HepG2 (cell line): Measurements from ENCODE around the gene SBNO2. TPM values are rescaled to one million over a fixed set of nuclear protein-coding genes. Genes with fewer than 3 reads are reported as not detected.
A peak's percentile ranks its signal among the peaks of the same experiment; 100 is the strongest.

Experiments
- E2F2 ChIP-seq: sonication (generic); formaldehyde crosslinking; IDR thresholded peaks from 2 replicates; pipeline ENCODE4 v1.4.0; 2020; ENCODE audit warnings: missing genetic modification reagents, borderline replicate concordance
- ELF3 ChIP-seq: IDR thresholded peaks from 2 replicates; pipeline ENCODE4 v1.6.1; 2016; ENCODE audit warnings: missing genetic modification reagents, missing compliant biosample characterization
- EP300 ChIP-seq, 3 experiments: sonication (generic) in 1 of 3; formaldehyde crosslinking in 1 of 3; IDR thresholded peaks; 2 replicates each; pipeline versions ENCODE4 v1.5.1 to v1.6.1; 2011 to 2020; ENCODE audit warnings: low read depth in 2 of 3, low read length in 2 of 3, borderline replicate concordance in 1 of 3, improper control_type of control experiment in 1 of 3, mild to moderate bottlenecking in 1 of 3, missing genetic modification reagents in 1 of 3, moderate library complexity in 1 of 3
- NCOR1 ChIP-seq: fragments of 200-600 bp; sonication (generic); IDR thresholded peaks from 2 replicates; pipeline ENCODE4 v1.7.0; 2017; ENCODE audit warnings: antibody characterized with exemption, low read length, borderline replicate concordance
- RAD21 ChIP-seq: fragments of 450-650 bp; formaldehyde crosslinking; IDR thresholded peaks from 2 replicates; pipeline ENCODE4 v1.5.0; 2020; ENCODE audit warnings: mild to moderate bottlenecking
- RBFOX2 ChIP-seq: fragments of 200-400 bp; formaldehyde crosslinking; IDR thresholded peaks from 2 replicates; pipeline ENCODE4 v1.6.1; 2017; ENCODE audit warnings: low read depth, mild to moderate bottlenecking, low read length
- SOX6 ChIP-seq, 2 experiments: fragments of 450-650 bp in 1 of 2; sonication (generic) in 1 of 2; formaldehyde crosslinking in 1 of 2; IDR thresholded peaks; 2 replicates each; pipeline versions ENCODE4 v1.4.0 to v1.6.1; 2017 to 2020; ENCODE audit warnings: antibody characterized with exemption in 1 of 2, mild to moderate bottlenecking in 1 of 2, missing genetic modification reagents in 1 of 2
- YEATS4 ChIP-seq: sonication (generic); formaldehyde crosslinking; IDR thresholded peaks from 2 replicates; pipeline ENCODE4 v1.4.0; 2020; ENCODE audit warnings: missing genetic modification reagents, borderline replicate concordance
- ZNF17 ChIP-seq: sonication (generic); formaldehyde crosslinking; IDR thresholded peaks from 2 replicates; pipeline ENCODE4 v1.5.0; 2020; ENCODE audit warnings: mild to moderate bottlenecking, missing genetic modification reagents
- ZNF234 ChIP-seq: sonication (generic); formaldehyde crosslinking; conservative IDR thresholded peaks from 2 replicates; pipeline ENCODE4 v1.5.1; 2020; ENCODE audit warnings: mild to moderate bottlenecking, missing genetic modification reagents
- ZNF687 ChIP-seq: sonication (generic); formaldehyde crosslinking; IDR thresholded peaks from 2 replicates; pipeline ENCODE4 v1.5.1; 2020; ENCODE audit warnings: mild to moderate bottlenecking, missing genetic modification reagents, moderate library complexity
- polyA plus RNA-seq, 8 experiments: library from polyadenylated mRNA; depleted of rRNA in 3 of 8; stranded (reverse) in 7 of 8; unstranded in 1 of 8; fragments of >200 nt; fragmentation: Illumina TruSeq in 4 of 8; extraction: Trizol in 4 of 8; gene quantifications; 2 replicates each; pipeline versions ENCODE4 v1.2.1 to v1.2.3, GENCODE V29; 2011 to 2016; ENCODE audit warnings: low read depth in 4 of 8, missing spikeins in 1 of 8, mixed read lengths in 1 of 8; ENCODE audit not compliant: insufficient read depth in 1 of 8
- total RNA-seq, 5 experiments: library from RNA; depleted of rRNA; stranded (reverse); fragments of >200 nt; fragmentation: Illumina TruSeq; extraction: Trizol; gene quantifications; 2 replicates each; pipeline ENCODE4 v1.2.3, GENCODE V29; 2016; ENCODE audit warnings: low read depth in 1 of 5
- TF ChIP-seq, protein P1 (sequence below): sonication (generic); formaldehyde crosslinking; IDR thresholded peaks from 2 replicates; pipeline ENCODE4 v1.4.0; 2020; ENCODE audit warnings: missing genetic modification reagents
- TF ChIP-seq, protein P2 (sequence below): sonication (generic); formaldehyde crosslinking; IDR thresholded peaks from 2 replicates; pipeline ENCODE4 v1.5.0; 2020; ENCODE audit warnings: missing genetic modification reagents
- TF ChIP-seq, protein P3 (sequence below): sonication (generic); formaldehyde crosslinking; IDR thresholded peaks from 2 replicates; pipeline ENCODE4 v1.4.0; 2020; ENCODE audit warnings: mild to moderate bottlenecking, missing genetic modification reagents

SBNO2 gene
- total and polyA plus RNA-seq, 2 of the 13 experiments (the other 11 are each of a cell fraction or from before 2014, with no cell fraction given) = 8.6 to 10.4 TPM

DNA sequence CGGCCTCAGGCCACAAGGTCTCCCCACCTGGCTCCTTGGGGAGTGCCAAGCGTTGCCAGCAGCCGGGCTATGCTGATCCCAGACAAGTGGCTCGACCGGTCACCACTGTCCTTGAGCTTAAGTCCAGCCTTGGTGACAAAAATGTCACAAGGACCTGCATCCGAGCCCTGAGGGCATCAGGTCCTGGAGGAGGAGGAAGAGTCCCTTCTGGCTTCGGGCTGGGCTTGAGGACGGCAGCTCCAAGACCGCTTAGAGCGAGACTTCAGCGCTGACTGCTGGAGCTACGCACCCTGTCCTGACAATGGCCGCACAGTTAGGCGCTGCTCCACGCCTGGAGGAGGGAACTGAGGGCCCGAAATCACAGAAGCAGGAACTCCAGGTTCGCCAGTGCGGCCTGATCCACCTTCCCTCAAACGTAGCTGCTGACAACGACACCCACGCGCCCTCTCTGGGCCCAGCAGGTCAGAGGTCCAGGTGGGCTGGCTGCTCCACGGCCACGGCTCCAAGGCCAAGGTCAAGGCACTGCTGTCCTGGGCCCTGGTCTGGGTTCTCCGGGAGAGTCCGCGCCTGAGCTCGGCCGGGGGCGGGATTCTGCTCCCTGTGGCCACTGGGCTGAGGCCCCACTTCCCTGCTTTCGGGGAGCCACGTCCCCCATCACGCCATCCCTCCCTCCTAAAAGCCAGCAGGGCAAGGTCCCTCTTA is 7.0 kb downstream of the SBNO2 start (continued):
- peak; percentile 68 for TF ChIP-seq ZNF687 (CRISPR knock-in tag)
- TF ChIP-seq NCOR1 = no peak
- TF ChIP-seq ZNF17 (CRISPR knock-in tag) = no peak
- no peak for TF ChIP-seq RAD21 (CRISPR knock-in tag)
- TF ChIP-seq RBFOX2 = peak; percentile 54
- TF ChIP-seq, protein P1, sequence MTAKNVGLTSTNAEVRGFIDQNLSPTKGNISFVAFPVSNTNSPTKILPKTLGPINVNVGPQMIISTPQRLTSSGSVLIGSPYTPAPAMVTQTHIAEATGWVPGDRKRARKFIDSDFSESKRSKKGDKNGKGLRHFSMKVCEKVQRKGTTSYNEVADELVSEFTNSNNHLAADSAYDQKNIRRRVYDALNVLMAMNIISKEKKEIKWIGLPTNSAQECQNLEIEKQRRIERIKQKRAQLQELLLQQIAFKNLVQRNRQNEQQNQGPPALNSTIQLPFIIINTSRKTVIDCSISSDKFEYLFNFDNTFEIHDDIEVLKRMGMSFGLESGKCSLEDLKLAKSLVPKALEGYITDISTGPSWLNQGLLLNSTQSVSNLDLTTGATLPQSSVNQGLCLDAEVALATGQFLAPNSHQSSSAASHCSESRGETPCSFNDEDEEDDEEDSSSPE (CRISPR knock-in tag) = no peak
- TF ChIP-seq YEATS4 (CRISPR knock-in tag) = no peak
- TF ChIP-seq EP300 (IDR thresholded peaks at IDR 0.05; ENCODE audit: low read depth in 2 of 2, low read length in 2 of 2) = no peak
- no peak for TF ChIP-seq EP300 (CRISPR knock-in tag; IDR thresholded peaks at IDR 0.05; ENCODE audit: borderline replicate concordance)
- TF ChIP-seq ZNF234 (CRISPR knock-in tag) = no peak
- TF ChIP-seq E2F2 (CRISPR knock-in tag) = no peak
- no peak for TF ChIP-seq SOX6 (IDR thresholded peaks at IDR 0.05)
- peak; percentile 17; the same call in 1 of the 2 replicates for TF ChIP-seq SOX6 (CRISPR knock-in tag; IDR thresholded peaks at IDR 0.05)
- TF ChIP-seq, protein P2, sequence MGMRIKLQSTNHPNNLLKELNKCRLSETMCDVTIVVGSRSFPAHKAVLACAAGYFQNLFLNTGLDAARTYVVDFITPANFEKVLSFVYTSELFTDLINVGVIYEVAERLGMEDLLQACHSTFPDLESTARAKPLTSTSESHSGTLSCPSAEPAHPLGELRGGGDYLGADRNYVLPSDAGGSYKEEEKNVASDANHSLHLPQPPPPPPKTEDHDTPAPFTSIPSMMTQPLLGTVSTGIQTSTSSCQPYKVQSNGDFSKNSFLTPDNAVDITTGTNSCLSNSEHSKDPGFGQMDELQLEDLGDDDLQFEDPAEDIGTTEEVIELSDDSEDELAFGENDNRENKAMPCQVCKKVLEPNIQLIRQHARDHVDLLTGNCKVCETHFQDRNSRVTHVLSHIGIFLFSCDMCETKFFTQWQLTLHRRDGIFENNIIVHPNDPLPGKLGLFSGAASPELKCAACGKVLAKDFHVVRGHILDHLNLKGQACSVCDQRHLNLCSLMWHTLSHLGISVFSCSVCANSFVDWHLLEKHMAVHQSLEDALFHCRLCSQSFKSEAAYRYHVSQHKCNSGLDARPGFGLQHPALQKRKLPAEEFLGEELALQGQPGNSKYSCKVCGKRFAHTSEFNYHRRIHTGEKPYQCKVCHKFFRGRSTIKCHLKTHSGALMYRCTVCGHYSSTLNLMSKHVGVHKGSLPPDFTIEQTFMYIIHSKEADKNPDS (CRISPR knock-in tag) = no peak
- TF ChIP-seq ELF3 (CRISPR knock-in tag) = no peak
- TF ChIP-seq, protein P3, sequence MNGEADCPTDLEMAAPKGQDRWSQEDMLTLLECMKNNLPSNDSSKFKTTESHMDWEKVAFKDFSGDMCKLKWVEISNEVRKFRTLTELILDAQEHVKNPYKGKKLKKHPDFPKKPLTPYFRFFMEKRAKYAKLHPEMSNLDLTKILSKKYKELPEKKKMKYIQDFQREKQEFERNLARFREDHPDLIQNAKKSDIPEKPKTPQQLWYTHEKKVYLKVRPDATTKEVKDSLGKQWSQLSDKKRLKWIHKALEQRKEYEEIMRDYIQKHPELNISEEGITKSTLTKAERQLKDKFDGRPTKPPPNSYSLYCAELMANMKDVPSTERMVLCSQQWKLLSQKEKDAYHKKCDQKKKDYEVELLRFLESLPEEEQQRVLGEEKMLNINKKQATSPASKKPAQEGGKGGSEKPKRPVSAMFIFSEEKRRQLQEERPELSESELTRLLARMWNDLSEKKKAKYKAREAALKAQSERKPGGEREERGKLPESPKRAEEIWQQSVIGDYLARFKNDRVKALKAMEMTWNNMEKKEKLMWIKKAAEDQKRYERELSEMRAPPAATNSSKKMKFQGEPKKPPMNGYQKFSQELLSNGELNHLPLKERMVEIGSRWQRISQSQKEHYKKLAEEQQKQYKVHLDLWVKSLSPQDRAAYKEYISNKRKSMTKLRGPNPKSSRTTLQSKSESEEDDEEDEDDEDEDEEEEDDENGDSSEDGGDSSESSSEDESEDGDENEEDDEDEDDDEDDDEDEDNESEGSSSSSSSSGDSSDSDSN = 0 out of 2 replicates have a peak, but pooled peaks have one; percentile 44
